Transverse colon (tissue), 1 donor: ENCODE results near the gene CD48.

Experiments used
- EP300 ChIP-seq: sonication (generic); formaldehyde crosslinking; IDR thresholded peaks from one replicate; pipeline ENCODE4 v1.6.1; 2017; ENCODE audit warnings: antibody characterized with exemption, low read depth
- POLR2A ChIP-seq: fragments of 450-650 bp; IDR thresholded peaks from one replicate; pipeline ENCODE4 v1.6.1; 2016; ENCODE audit warnings: antibody characterized with exemption, mild to moderate bottlenecking, moderate library complexity

DNA sequence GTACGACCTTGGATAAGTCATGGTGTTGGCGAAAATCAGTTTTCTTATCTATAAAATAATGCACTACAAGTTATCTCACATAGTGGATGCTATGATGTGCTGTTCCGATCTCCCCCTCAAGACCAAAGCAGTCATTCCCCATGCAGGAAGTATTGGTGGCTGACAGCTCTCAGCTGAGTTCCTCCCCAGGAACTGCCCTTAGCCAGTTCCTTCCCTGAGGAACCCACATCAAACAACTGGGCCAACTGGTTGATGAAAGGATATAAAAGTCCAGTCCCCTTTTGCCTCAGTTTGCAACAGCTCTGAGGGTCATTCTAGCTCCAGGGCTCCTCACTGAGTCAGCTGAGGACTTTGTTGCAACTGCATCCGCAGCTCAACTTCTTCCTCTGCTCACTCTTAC is 48.7 kb downstream of the CD48 start:
- TF ChIP-seq POLR2A (no peak), EP300 (no peak)
